ENCODE results near the gene NF1.
"Not testable (repeated sequence)": the region's sequence is repeated elsewhere in the genome, so short reads cannot be mapped to it uniquely, and the experiment has no call there.

Gene NF1

GRCh38 chr17:31094600-31095235, at the start of gene NF1:
Gene NF1 (plus strand): TSS chr17:31094977. CDS start chr17:31095310, 333 bp downstream.
- DNase-seq (ENCODE audit: low read depth, low spot score) = peak; percentile 87

- DNase-seq (ENCODE audit: low read depth, low spot score) = not testable (repeated sequence)
Measured at GRCh38 chr17:31046856-31047425, 47.8 kb upstream of the NF1 start.

GRCh38 chr17:31048142-31048541, 46.6 kb upstream of the NF1 start:
- no peak for DNase-seq (ENCODE audit: low read depth, low spot score)

GRCh38 chr17:31048780-31049179, 46.0 kb upstream of the NF1 start:
- no peak for DNase-seq (ENCODE audit: low read depth, low spot score)

DNA sequence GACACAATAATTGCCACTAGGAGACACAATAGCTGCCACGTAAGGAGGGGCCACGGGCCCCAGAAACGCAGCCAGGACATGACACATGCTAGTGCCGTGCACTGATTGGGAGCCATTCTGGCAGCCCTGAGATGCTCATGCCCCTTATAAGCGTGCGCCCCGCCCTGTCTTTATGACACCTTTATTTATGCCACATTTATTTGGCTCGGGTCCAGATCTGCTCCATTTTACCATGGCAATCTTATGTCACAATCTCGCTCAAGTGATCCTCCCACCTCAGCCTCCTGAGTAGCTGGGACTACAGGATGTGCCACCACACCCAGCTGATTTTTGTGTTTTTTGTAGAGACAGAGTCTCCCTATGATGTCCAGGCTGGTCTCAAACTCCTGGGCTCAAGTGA, 43.8 kb upstream of the NF1 start:
- no peak for DNase-seq (ENCODE audit: low read depth, low spot score)

- DNase-seq (ENCODE audit: low read depth, low spot score) = no peak
Measured at GRCh38 chr17:31051506-31051905, 43.3 kb upstream of the NF1 start.

- peak; percentile 79 for DNase-seq (ENCODE audit: low read depth, low spot score)
Measured at GRCh38 chr17:31052187-31052889, 42.4 kb upstream of the NF1 start.

- no peak for DNase-seq (ENCODE audit: low read depth, low spot score)
Measured at GRCh38 chr17:31053071-31053470, 41.7 kb upstream of the NF1 start.

GRCh38 chr17:31054761-31055160, 40.0 kb upstream of the NF1 start:
- DNase-seq (ENCODE audit: low read depth, low spot score) = no peak

DNA sequence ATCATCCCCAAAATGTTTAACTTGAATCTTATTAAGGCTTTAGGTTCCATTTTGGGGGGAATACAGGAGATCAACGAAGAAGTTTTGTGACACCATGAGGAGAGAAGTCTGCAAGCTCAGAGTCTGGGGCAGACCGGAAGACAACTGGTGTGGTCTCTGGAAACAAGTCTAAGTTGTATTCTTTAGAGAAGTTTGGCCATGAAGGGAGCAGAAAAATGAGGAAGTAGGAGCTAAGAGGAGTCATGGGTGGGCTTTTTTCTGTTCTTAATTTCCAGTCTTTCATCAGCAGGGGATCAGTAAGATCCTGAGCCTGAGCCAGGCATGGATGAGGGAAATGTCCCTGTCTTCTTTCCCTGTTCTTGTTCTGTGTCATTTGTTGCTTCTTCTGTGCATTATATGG, 35.8 kb upstream of the NF1 start:
- no peak for DNase-seq (ENCODE audit: low read depth, low spot score)

- no peak for DNase-seq (ENCODE audit: low read depth, low spot score)
Measured at GRCh38 chr17:31060791-31061550, 33.8 kb upstream of the NF1 start.

DNA sequence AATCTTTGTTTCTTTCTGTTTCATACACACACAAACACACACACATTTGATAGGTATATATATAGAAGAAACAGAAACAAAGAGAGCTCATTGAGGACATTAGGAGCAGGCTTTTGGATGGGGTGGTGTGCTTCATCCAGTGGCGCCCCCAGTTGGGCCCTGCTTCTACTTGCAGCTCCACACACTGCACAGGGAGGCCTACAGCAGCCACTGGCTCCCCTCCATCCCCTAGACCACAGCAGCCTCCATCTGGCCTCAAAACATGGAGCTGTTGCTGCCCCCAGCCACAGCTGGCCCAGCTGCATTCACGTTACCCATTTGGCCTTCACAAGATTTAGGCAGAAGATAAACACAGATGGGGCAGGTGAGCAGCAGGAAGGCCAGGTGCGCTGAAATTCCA, 33.1 kb upstream of the NF1 start:
- no peak for DNase-seq (ENCODE audit: low read depth, low spot score)

DNA sequence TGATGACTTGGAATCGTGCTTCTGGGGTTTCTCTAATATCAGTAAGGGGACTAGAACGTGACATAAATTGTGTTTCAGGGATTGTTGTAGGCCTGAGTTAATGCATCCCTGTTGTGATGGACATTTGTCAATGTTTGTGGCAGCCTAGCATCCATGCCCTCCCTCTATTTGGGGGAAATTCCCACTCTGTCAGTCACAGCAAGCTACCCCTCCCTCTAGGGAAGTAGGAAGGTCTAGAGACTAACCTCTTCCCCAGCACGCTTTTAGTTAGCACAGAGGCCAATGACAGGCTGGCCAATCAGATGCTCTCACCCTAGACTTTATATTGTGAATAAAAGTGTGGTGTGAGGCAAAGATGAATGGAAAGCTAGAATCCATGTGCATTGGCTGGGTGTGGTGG, 32.4 kb upstream of the NF1 start:
- no peak for DNase-seq (ENCODE audit: low read depth, low spot score)

- DNase-seq (ENCODE audit: low read depth, low spot score) = no peak
Measured at GRCh38 chr17:31064707-31065106, 30.1 kb upstream of the NF1 start.

DNA sequence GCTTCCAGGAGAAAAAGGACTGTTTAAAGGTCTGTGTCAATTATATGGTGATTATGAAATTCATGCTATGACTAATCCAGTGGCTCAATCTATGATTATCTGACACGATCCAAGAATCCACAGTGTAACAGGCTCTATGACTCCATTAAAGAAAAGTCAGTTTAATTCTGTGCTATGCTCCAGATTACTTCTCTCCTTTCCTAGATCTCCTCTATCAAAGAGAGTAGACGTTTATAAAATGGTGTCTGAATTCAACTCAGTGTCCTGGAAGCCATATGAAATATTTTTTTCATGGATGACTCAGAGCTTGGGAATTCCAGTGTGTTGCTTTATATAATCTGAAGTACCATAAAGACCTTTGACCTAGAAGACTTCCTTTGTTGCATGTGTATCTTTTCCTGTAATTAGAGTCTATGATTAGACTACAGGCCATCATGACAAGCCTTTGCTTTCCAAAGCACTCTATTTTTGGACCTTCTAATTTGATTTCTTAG, 27.0 kb upstream of the NF1 start:
- DNase-seq (ENCODE audit: low read depth, low spot score) = no peak

- no peak for DNase-seq (ENCODE audit: low read depth, low spot score)
Measured at GRCh38 chr17:31068291-31068690, 26.5 kb upstream of the NF1 start.

- no peak for DNase-seq (ENCODE audit: low read depth, low spot score)
Measured at GRCh38 chr17:31072186-31072585, 22.6 kb upstream of the NF1 start.

GRCh38 chr17:31073411-31073810, 21.4 kb upstream of the NF1 start:
- DNase-seq (ENCODE audit: low read depth, low spot score) = no peak

DNA sequence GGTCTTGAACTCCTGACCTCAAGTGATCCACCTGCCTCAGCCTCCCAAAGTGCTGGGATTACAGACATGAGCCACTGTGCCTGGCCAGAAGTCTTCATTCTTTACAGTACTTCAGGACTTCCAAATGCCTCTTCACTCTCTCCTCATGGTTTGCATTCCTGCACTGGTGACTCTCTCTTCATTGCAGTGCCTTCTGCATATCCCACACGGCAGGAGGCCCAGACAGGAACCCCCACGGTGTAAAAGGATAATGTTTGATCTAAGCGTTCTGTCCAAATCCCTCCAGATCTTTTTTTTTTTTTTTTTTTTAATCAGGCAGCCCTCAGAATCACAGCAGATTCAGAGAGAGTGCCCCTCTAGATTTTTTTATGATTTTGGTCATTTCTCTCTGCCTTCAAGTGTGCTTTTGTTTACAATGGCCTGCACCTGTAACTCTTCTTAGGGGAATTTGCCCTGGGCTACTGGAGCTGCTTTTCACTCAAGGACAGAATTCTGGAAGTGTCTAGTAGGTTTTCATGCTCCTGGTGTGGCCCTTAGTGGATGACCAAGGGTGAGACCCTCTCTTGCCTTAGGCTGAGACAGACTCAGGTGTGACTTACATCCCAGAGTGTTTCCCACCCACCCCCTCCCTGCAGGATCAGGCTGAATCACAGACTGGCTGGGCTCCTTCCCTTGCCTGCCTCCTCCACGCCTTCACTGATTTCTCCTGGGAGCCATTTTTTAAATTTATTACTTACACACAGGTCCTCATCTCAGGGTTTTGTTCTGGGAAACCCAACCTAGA, 19.8 kb upstream of the NF1 start:
- no peak for DNase-seq (ENCODE audit: low read depth, low spot score)

DNA sequence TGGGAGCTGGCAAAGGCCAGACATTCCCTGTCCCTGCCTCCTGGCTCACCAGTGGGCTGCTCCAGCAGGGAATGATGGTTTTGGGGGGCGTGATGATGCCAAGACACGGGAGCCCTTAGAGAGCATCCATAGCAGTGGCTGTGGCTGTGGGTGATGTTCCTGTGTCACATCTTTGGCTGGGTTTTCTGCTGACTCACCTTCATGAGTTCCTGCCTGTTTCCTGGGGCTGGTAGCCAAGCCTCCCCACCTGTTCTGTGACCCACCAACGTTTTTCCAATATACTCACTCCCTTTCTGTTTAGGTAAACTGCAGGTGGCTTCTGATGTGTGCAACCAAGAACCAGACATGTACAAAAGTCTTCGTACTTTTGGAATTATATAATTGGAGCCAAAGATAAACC, 16.5 kb upstream of the NF1 start:
- no peak for DNase-seq (ENCODE audit: low read depth, low spot score)

GRCh38 chr17:31079731-31080130, 15.0 kb upstream of the NF1 start:
- no peak for DNase-seq (ENCODE audit: low read depth, low spot score)
